H9 (cell line): Measurements from ENCODE around the gene FBXL7. TPM values are rescaled to one million over a fixed set of nuclear protein-coding genes. Genes with fewer than 3 reads are reported as not detected.

Experiments
- DNase-seq: peaks from one replicate; pipeline ENCODE4 v3.0.0-alpha.2; 2017
- H2AFZ ChIP-seq: one replicate; pipeline ENCODE4 v1.6.1; 2013; ENCODE audit warnings: mild to moderate bottlenecking, low read length, control low read depth, moderate library complexity
- H2AK5ac ChIP-seq: 2 replicates; pipeline ENCODE4 v1.6.1; 2013; ENCODE audit warnings: low read length, control low read depth, mixed read lengths; ENCODE audit not compliant: insufficient read length
- H2BK120ac ChIP-seq: one replicate; pipeline ENCODE4 v1.6.1; 2013; ENCODE audit warnings: low read depth, mild to moderate bottlenecking, low read length, control low read depth, inconsistent platforms; ENCODE audit not compliant: poor library complexity, severe bottlenecking
- H2BK12ac ChIP-seq: 2 replicates; pipeline ENCODE4 v1.6.1; 2013; ENCODE audit warnings: low read length, control low read depth, mixed read lengths, low read depth; ENCODE audit not compliant: insufficient read length
- H2BK15ac ChIP-seq: 2 replicates; pipeline ENCODE4 v1.6.1; 2013; ENCODE audit warnings: low read depth, low read length, control low read depth
- H2BK20ac ChIP-seq: one replicate; pipeline ENCODE4 v1.6.1; 2013; ENCODE audit warnings: low read depth, mild to moderate bottlenecking, low read length, control low read depth, inconsistent platforms; ENCODE audit not compliant: poor library complexity, severe bottlenecking
- H2BK5ac ChIP-seq: 2 replicates; pipeline ENCODE4 v1.6.1; 2013; ENCODE audit warnings: low read length, control low read depth, mixed read lengths; ENCODE audit not compliant: insufficient read length
- H3K14ac ChIP-seq: 2 replicates; pipeline ENCODE4 v1.6.1; 2013; ENCODE audit warnings: low read length, control low read depth; ENCODE audit not compliant: insufficient read depth
- H3K18ac ChIP-seq: 2 replicates; pipeline ENCODE4 v1.6.1; 2013; ENCODE audit warnings: low read depth, mild to moderate bottlenecking, mixed read lengths, low read length, control low read depth; ENCODE audit not compliant: insufficient read length
- H3K23ac ChIP-seq: 2 replicates; pipeline ENCODE4 v1.6.1; 2013; ENCODE audit warnings: low read length, control low read depth, mixed read lengths, low read depth; ENCODE audit not compliant: insufficient read length
- H3K23me2 ChIP-seq: 2 replicates; pipeline ENCODE4 v1.6.1; 2013; ENCODE audit warnings: low read depth, mild to moderate bottlenecking, mixed read lengths, low read length, control low read depth; ENCODE audit not compliant: insufficient read length, poor library complexity, severe bottlenecking
- H3K27ac ChIP-seq: 2 replicates; pipeline ENCODE4 v1.5.1; 2013; ENCODE audit warnings: low read length, control low read depth, mixed read lengths, low read depth; ENCODE audit not compliant: insufficient read length
- H3K27me3 ChIP-seq: 2 replicates; pipeline ENCODE4 v1.6.1; 2013; ENCODE audit warnings: low read length, control low read depth, inconsistent platforms; ENCODE audit not compliant: insufficient read depth
- H3K4ac ChIP-seq: 2 replicates; pipeline ENCODE4 v1.6.1; 2013; ENCODE audit warnings: low read depth, mild to moderate bottlenecking, control low read depth, inconsistent platforms, low read length, moderate library complexity
- H3K4me1 ChIP-seq: 2 replicates; pipeline ENCODE4 v1.6.1; 2013; ENCODE audit warnings: low read length, control low read depth, inconsistent platforms; ENCODE audit not compliant: insufficient read depth
- H3K4me2 ChIP-seq: 2 replicates; pipeline ENCODE4 v1.6.1; 2013; ENCODE audit warnings: low read length, control low read depth, mixed read lengths; ENCODE audit not compliant: insufficient read length, insufficient read depth
- H3K56ac ChIP-seq: 2 replicates; pipeline ENCODE4 v1.6.1; 2013; ENCODE audit warnings: low read depth, mild to moderate bottlenecking, mixed read lengths, low read length, control low read depth; ENCODE audit not compliant: insufficient read length
- H3K79me1 ChIP-seq: 2 replicates; pipeline ENCODE4 v1.6.1; 2013; ENCODE audit warnings: low read depth, mild to moderate bottlenecking, moderate library complexity, low read length, control low read depth, inconsistent platforms; ENCODE audit not compliant: insufficient read depth, poor library complexity, severe bottlenecking
- H3K79me2 ChIP-seq: 2 replicates; pipeline ENCODE4 v1.6.1; 2013; ENCODE audit warnings: low read length, control low read depth, inconsistent platforms; ENCODE audit not compliant: insufficient read depth
- H3K9ac ChIP-seq: 2 replicates; pipeline ENCODE4 v1.6.1; 2013; ENCODE audit warnings: low read length, control low read depth, mixed read lengths; ENCODE audit not compliant: insufficient read length; ENCODE audit errors: extremely low read depth
- H3K9me3 ChIP-seq: one replicate; pipeline ENCODE4 v1.6.1; 2013; ENCODE audit warnings: low read depth, low read length, inconsistent platforms; ENCODE audit not compliant: control insufficient read depth
- H3T11ph ChIP-seq: one replicate; pipeline ENCODE4 v1.6.1; 2013; ENCODE audit warnings: mild to moderate bottlenecking, low read length, control low read depth, inconsistent platforms
- H4K20me1 ChIP-seq: one replicate; pipeline ENCODE4 v1.6.1; 2013; ENCODE audit not compliant: control insufficient read depth, insufficient read length, insufficient read depth
- H4K5ac ChIP-seq: 2 replicates; pipeline ENCODE4 v1.6.1; 2013; ENCODE audit warnings: low read depth, mild to moderate bottlenecking, mixed read lengths, low read length, control low read depth; ENCODE audit not compliant: insufficient read length
- H4K8ac ChIP-seq: replicated peaks from 2 replicates; pipeline ENCODE4 v1.6.1; 2013; ENCODE audit warnings: low read length, control low read depth, mixed read lengths, low read depth; ENCODE audit not compliant: insufficient read length
- H4K91ac ChIP-seq: 2 replicates; pipeline ENCODE4 v1.6.1; 2013; ENCODE audit warnings: low read depth, mild to moderate bottlenecking, moderate library complexity, mixed read lengths, low read length, control low read depth; ENCODE audit not compliant: insufficient read length
- H3K27ac Mint-ChIP-seq, 3 experiments: 2 replicates in 2 of 3; 3 replicates in 1 of 3; pipeline ENCODE4 v1.8.0; 2020 to 2021; ENCODE audit warnings: mixed read lengths in 3 of 3, mild to moderate bottlenecking in 1 of 3, moderate library complexity in 1 of 3
- H3K27me3 Mint-ChIP-seq: 2 replicates; pipeline ENCODE4 v1.8.0; 2021; ENCODE audit warnings: low read depth, mild to moderate bottlenecking, moderate library complexity, mixed read lengths
- H3K36me3 Mint-ChIP-seq, 3 experiments: 2 replicates in 2 of 3; 3 replicates in 1 of 3; pipeline ENCODE4 v1.8.0; 2020 to 2021; ENCODE audit warnings: low read depth in 3 of 3, mixed read lengths in 3 of 3; ENCODE audit not compliant: insufficient read depth in 1 of 3
- H3K4me1 Mint-ChIP-seq, 2 experiments: 2 replicates each; pipeline ENCODE4 v1.8.0; 2020; ENCODE audit warnings: mixed read lengths in 2 of 2
- H3K4me3 Mint-ChIP-seq, 2 experiments: 2 replicates in 1 of 2; 3 replicates in 1 of 2; pipeline ENCODE4 v1.8.0; 2020 to 2021; ENCODE audit warnings: mild to moderate bottlenecking in 2 of 2, mixed read lengths in 2 of 2, moderate library complexity in 1 of 2
- H3K9me3 Mint-ChIP-seq, 2 experiments: 2 replicates in 1 of 2; 3 replicates in 1 of 2; pipeline ENCODE4 v1.8.0; 2020; ENCODE audit warnings: mild to moderate bottlenecking in 2 of 2, mixed read lengths in 2 of 2, moderate library complexity in 1 of 2
- WGBS: extraction: QIAGEN DNeasy Blood & Tissue Kit; methylation state at CpG from one replicate; pipeline ENCODE4 v1.1.7; 2013; ENCODE audit warnings: missing lambda C conversion rate, low lambda C conversion rate, mixed read lengths; ENCODE audit not compliant: insufficient read length; ENCODE audit errors: extremely low coverage; 5-methylcytosine and 5-hydroxymethylcytosine counted together
- total RNA-seq: library from RNA; stranded (reverse); gene quantifications from 2 replicates; pipeline ENCODE4 v1.2.1, GENCODE V29; 2021
- TF ChIP-seq, protein P1 (sequence below): fragments of 200-600 bp; sonication (generic); conservative IDR thresholded peaks from 3 replicates; pipeline ENCODE4 v1.8.0; 2021; ENCODE audit warnings: antibody characterized with exemption, mild to moderate bottlenecking

Gene FBXL7
- total RNA-seq, 1 experiment from 2014 or later = 14.6 TPM

DNA sequence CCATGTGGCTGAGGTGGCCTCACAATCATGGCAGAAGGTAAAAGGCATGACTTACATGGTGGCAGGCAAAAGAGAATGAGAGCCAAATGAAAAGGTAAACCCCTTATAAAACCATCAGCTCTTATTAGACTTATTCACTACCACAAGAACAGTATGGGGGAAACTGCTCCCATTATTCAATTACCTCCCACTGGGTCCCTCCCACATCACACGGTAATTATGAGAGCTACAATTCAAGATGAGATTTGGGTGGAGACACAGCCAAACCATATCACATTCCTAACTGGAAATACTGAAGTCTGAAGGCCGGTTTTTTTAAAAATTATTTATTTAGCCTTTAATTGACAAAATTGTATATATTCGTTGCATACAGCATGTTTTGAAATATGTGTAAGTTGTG, 28.5 kb downstream of the FBXL7 start:
- Histone ChIP-seq H3K23ac (no peak overlapping the region), H2AFZ (no peak overlapping the region), H4K91ac (no peak overlapping the region), H3K23me2 (no peaks in the 10 kb centered on the region), H3K4me1 (no peaks in the 10 kb centered on the region), H3K18ac (no peak overlapping the region), H4K5ac (no peak overlapping the region), H2BK5ac (no peak overlapping the region), H3K79me2 (peaks cover 3% of the 10 kb centered on the region; the same call in 1 of the 2 replicates), H3K14ac (no peak overlapping the region), H2BK15ac (no peak overlapping the region), H3K9ac (no peak overlapping the region), H3K27me3 (no peaks in the 10 kb centered on the region), H3K56ac (no peak overlapping the region), H3K9me3 (no peaks in the 10 kb centered on the region), H3K4me2 (no peak overlapping the region), H2BK12ac (no peak overlapping the region), H3K27ac (no peak overlapping the region), H3T11ph (no peak overlapping the region), H2BK20ac (no peak overlapping the region), H3K79me1 (peaks cover 4% of the 10 kb centered on the region), H4K8ac (no peak overlapping the region), H3K4ac (no peak overlapping the region), H4K20me1 (no peaks in the 10 kb centered on the region), H2BK120ac (no peak overlapping the region), H2AK5ac (no peak overlapping the region)
- H3K27me3 Mint-ChIP-seq = no peaks in the 10 kb centered on the region
- H3K4me3 Mint-ChIP-seq = no peak overlapping the region
- no CpG with 5 or more reads among the region's 3 CpGs for WGBS
- H3K27ac Mint-ChIP-seq = no peak overlapping the region
- no peak for DNase-seq
- peaks cover 4 to 5% of the 10 kb centered on the region in 2 experiments; a peak in 3 of 4 replicates for H3K4me1 Mint-ChIP-seq
- TF ChIP-seq, protein P1, sequence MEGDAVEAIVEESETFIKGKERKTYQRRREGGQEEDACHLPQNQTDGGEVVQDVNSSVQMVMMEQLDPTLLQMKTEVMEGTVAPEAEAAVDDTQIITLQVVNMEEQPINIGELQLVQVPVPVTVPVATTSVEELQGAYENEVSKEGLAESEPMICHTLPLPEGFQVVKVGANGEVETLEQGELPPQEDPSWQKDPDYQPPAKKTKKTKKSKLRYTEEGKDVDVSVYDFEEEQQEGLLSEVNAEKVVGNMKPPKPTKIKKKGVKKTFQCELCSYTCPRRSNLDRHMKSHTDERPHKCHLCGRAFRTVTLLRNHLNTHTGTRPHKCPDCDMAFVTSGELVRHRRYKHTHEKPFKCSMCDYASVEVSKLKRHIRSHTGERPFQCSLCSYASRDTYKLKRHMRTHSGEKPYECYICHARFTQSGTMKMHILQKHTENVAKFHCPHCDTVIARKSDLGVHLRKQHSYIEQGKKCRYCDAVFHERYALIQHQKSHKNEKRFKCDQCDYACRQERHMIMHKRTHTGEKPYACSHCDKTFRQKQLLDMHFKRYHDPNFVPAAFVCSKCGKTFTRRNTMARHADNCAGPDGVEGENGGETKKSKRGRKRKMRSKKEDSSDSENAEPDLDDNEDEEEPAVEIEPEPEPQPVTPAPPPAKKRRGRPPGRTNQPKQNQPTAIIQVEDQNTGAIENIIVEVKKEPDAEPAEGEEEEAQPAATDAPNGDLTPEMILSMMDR = no peak
- peaks cover 4 to 13% (median 5%) of the 10 kb centered on the region in 3 experiments; a peak in 5 of 7 replicates for H3K36me3 Mint-ChIP-seq
- peaks cover 0 to 4% of the 10 kb centered on the region in 2 experiments; a peak in 1 of 5 replicates for H3K9me3 Mint-ChIP-seq
